ENCODE results near the gene CDH23. TPM values are rescaled to one million over a fixed set of nuclear protein-coding genes. Genes with fewer than 3 reads are reported as not detected.

The CDH23 gene
- total and polyA plus RNA-seq, 8 donors, result 3.4 to 64.6 (median 9.9) TPM

- FAIRE-seq, result no peak
- ATAC-seq, result no peak
- no peaks in the 10 kb centered on the region for H3K9me3 ChIP-seq
- no peaks in the 10 kb centered on the region for H3K36me3 ChIP-seq
- H3K27me3 ChIP-seq, result no peaks in the 10 kb centered on the region
- no peaks in the 10 kb centered on the region for H3K4me1 ChIP-seq
- intact Hi-C loops (cut with DNase I), result no loop called here
- no peak for TF ChIP-seq CTCF (IDR thresholded peaks at IDR 0.05)
- no peak overlapping the region for H3K4me3 ChIP-seq
- no peak overlapping the region for H3K27ac ChIP-seq
- no peak for DNase-seq
- WGBS, 2 donors, result 83 to 89% methylated on average over 8 of the region's 8 CpGs
These were observed 261.7 kb downstream of the CDH23 start for GRCh38 chr10:71658467-71658745.

GRCh38 chr10:71659111-71659634 is 262.5 kb downstream of the CDH23 start:
- intact Hi-C loops (cut with DNase I), result no loop called here
- ATAC-seq (no peak), DNase-seq (no peak), FAIRE-seq (no peak)
- H3K27ac ChIP-seq, result no peak overlapping the region
- no peaks in the 10 kb centered on the region for H3K9me3 ChIP-seq
- no peaks in the 10 kb centered on the region for H3K36me3 ChIP-seq
- no peaks in the 10 kb centered on the region for H3K27me3 ChIP-seq
- no peak overlapping the region for H3K4me3 ChIP-seq
- no peaks in the 10 kb centered on the region for H3K4me1 ChIP-seq
- TF ChIP-seq CTCF (IDR thresholded peaks at IDR 0.05), result no peak
- WGBS, 2 donors, result 72 to 77% methylated on average over 5 of the region's 5 CpGs

GRCh38 chr10:71659737-71660136 is 263.0 kb downstream of the CDH23 start:
- FAIRE-seq (no peak), DNase-seq (no peak), ATAC-seq (no peak)
- no peak for TF ChIP-seq CTCF (IDR thresholded peaks at IDR 0.05)
- H3K4me1 ChIP-seq, result no peaks in the 10 kb centered on the region
- no peaks in the 10 kb centered on the region for H3K27me3 ChIP-seq
- no peak overlapping the region for H3K27ac ChIP-seq
- H3K4me3 ChIP-seq, result no peak overlapping the region
- no peaks in the 10 kb centered on the region for H3K36me3 ChIP-seq
- no peaks in the 10 kb centered on the region for H3K9me3 ChIP-seq
- 77 to 81% methylated on average over 10 of the region's 10 CpGs for WGBS, 2 donors
- intact Hi-C loops (cut with DNase I), result no loop called here

GRCh38 chr10:71660313-71660712 is 263.6 kb downstream of the CDH23 start:
- Histone ChIP-seq H3K4me3 (no peak overlapping the region), H3K4me1 (no peaks in the 10 kb centered on the region), H3K27ac (no peak overlapping the region), H3K36me3 (no peaks in the 10 kb centered on the region), H3K9me3 (no peaks in the 10 kb centered on the region), H3K27me3 (no peaks in the 10 kb centered on the region)
- WGBS, 2 donors, result 79 to 86% methylated on average over 4 of the region's 4 CpGs
- ATAC-seq (no peak), FAIRE-seq (no peak), DNase-seq (no peak)
- intact Hi-C loops (cut with DNase I), result no loop called here
- no peak for TF ChIP-seq CTCF (IDR thresholded peaks at IDR 0.05)

- ATAC-seq (no peak), FAIRE-seq (no peak), DNase-seq (no peak)
- no peak for TF ChIP-seq CTCF (IDR thresholded peaks at IDR 0.05)
- no peaks in the 10 kb centered on the region for H3K36me3 ChIP-seq
- no peak overlapping the region for H3K4me3 ChIP-seq
- H3K9me3 ChIP-seq, result no peaks in the 10 kb centered on the region
- H3K27ac ChIP-seq, result no peak overlapping the region
- no peaks in the 10 kb centered on the region for H3K27me3 ChIP-seq
- intact Hi-C loops (cut with DNase I), result no loop called here
- no peaks in the 10 kb centered on the region for H3K4me1 ChIP-seq
- WGBS, 2 donors, result 61 to 71% methylated on average over 11 of the region's 11 CpGs
These were observed 264.4 kb downstream of the CDH23 start for GRCh38 chr10:71661060-71661622.
